Neural progenitor cell (in vitro differentiated cells): ENCODE results near the gene MIEF2.

Source experiments
- EZH2 ChIP-seq: fragments of 200-600 bp; sonication (generic); IDR thresholded peaks from 2 replicates; pipeline ENCODE4 v1.6.1; 2017; ENCODE audit warnings: antibody characterized with exemption, mild to moderate bottlenecking, moderate library complexity
- TF ChIP-seq, protein P1 (sequence below): fragments of 200-600 bp; sonication (generic); IDR thresholded peaks from 2 replicates; pipeline ENCODE4 v1.5.1; 2017; ENCODE audit warnings: antibody characterized with exemption, mild to moderate bottlenecking

GRCh38 chr17:18261146-18261515, 669 bp downstream of the MIEF2 start:
- TF ChIP-seq, protein P1, sequence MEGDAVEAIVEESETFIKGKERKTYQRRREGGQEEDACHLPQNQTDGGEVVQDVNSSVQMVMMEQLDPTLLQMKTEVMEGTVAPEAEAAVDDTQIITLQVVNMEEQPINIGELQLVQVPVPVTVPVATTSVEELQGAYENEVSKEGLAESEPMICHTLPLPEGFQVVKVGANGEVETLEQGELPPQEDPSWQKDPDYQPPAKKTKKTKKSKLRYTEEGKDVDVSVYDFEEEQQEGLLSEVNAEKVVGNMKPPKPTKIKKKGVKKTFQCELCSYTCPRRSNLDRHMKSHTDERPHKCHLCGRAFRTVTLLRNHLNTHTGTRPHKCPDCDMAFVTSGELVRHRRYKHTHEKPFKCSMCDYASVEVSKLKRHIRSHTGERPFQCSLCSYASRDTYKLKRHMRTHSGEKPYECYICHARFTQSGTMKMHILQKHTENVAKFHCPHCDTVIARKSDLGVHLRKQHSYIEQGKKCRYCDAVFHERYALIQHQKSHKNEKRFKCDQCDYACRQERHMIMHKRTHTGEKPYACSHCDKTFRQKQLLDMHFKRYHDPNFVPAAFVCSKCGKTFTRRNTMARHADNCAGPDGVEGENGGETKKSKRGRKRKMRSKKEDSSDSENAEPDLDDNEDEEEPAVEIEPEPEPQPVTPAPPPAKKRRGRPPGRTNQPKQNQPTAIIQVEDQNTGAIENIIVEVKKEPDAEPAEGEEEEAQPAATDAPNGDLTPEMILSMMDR, result no peak
- TF ChIP-seq EZH2, result no peak
